H1 (cell line): ENCODE data around the gene C1orf115. TPM values are rescaled to one million over a fixed set of nuclear protein-coding genes. Genes with fewer than 3 reads are reported as not detected.

Source experiments
- CTCF ChIA-PET: fragments of 300-600 bp; sonication (Branson Sonifier 250); formaldehyde crosslinking; loops from one replicate; lab custom pipeline; 2021; ENCODE audit not compliant: partially characterized antibody; lab: Charles Lee
- POLR2A ChIA-PET: fragments of 300-600 bp; sonication (Branson Sonifier 250); formaldehyde crosslinking; loops from one replicate; lab custom pipeline; 2021; ENCODE audit warnings: inconsistent platforms; ENCODE audit not compliant: partially characterized antibody; lab: Charles Lee
- DNase-seq, 2 experiments: peaks; one replicate each; pipeline versions ENCODE4 v3.0.0 to v3.0.0-alpha.2; 2010 to 2022; ENCODE audit warnings: low spot score in 2 of 2, low read depth in 1 of 2, mixed read lengths in 1 of 2
- FAIRE-seq: peaks from 2 replicates; lab custom pipeline; 2011; peaks lifted over from hg19 to GRCh38; lab: Jason Lieb, UNC
- H2AFZ ChIP-seq: 2 replicates; pipeline ENCODE4 v1.8.1; 2012; ENCODE audit warnings: low read length, inconsistent platforms
- H2AK5ac ChIP-seq: 2 replicates; pipeline ENCODE4 v1.6.1; 2013; ENCODE audit warnings: low read depth, low read length
- H2BK120ac ChIP-seq: replicated peaks from 2 replicates; pipeline ENCODE3; 2013; ENCODE audit warnings: low read depth, low read length, inconsistent platforms
- H2BK12ac ChIP-seq: 2 replicates; pipeline ENCODE4 v1.6.1; 2013; ENCODE audit warnings: low read depth, low read length
- H2BK15ac ChIP-seq: 2 replicates; pipeline ENCODE4 v1.6.1; 2013; ENCODE audit warnings: low read length
- H2BK20ac ChIP-seq: 2 replicates; pipeline ENCODE4 v1.6.1; 2013; ENCODE audit warnings: low read length
- H2BK5ac ChIP-seq: 2 replicates; pipeline ENCODE4 v1.6.1; 2013; ENCODE audit warnings: low read depth, low read length
- H3K14ac ChIP-seq: 2 replicates; pipeline ENCODE4 v1.6.1; 2013; ENCODE audit warnings: inconsistent platforms; ENCODE audit not compliant: insufficient read length
- H3K18ac ChIP-seq: 2 replicates; pipeline ENCODE4 v1.6.1; 2013; ENCODE audit warnings: low read length; ENCODE audit errors: extremely low read depth
- H3K23ac ChIP-seq: 2 replicates; pipeline ENCODE4 v1.6.1; 2013; ENCODE audit warnings: inconsistent platforms; ENCODE audit not compliant: insufficient read length
- H3K23me2 ChIP-seq: 2 replicates; pipeline ENCODE4 v1.6.1; 2013; ENCODE audit warnings: low read depth, low read length
- H3K27ac ChIP-seq: 2 replicates; pipeline ENCODE4 v1.6.1; 2011; ENCODE audit warnings: low read depth, low read length, inconsistent platforms
- H3K27me3 ChIP-seq, 4 experiments: replicated peaks in 1 of 4; 1 replicate in 1 of 4; 2 replicates in 3 of 4; pipeline versions ENCODE4 v1.6.1 to v1.8.1; 2011 to 2013; ENCODE audit warnings: low read length in 3 of 4, mild to moderate bottlenecking in 3 of 4, inconsistent platforms in 2 of 4, mixed read lengths in 2 of 4, moderate library complexity in 1 of 4; ENCODE audit not compliant: control insufficient read depth in 3 of 4, insufficient read depth in 3 of 4; ENCODE audit errors: extremely low read depth in 1 of 4
- H3K36me3 ChIP-seq, 4 experiments: 2 replicates each; pipeline versions ENCODE4 v1.6.1 to v1.8.1; 2011 to 2013; ENCODE audit warnings: mild to moderate bottlenecking in 4 of 4, low read length in 3 of 4, moderate library complexity in 2 of 4, control low read depth in 1 of 4, inconsistent platforms in 1 of 4; ENCODE audit not compliant: insufficient read depth in 4 of 4, control insufficient read depth in 2 of 4
- H3K4ac ChIP-seq: replicated peaks from 2 replicates; pipeline ENCODE3; 2013; ENCODE audit warnings: low read length, low read depth, mixed read lengths, inconsistent platforms; ENCODE audit not compliant: insufficient read length
- H3K4me1 ChIP-seq, 4 experiments: replicated peaks in 1 of 4; 1 replicate in 1 of 4; 2 replicates in 3 of 4; pipeline versions ENCODE4 v1.6.1 to v1.8.1; 2011 to 2013; ENCODE audit warnings: low read length in 3 of 4, inconsistent platforms in 2 of 4, mixed read lengths in 1 of 4; ENCODE audit not compliant: insufficient read depth in 4 of 4, control insufficient read depth in 3 of 4
- H3K4me2 ChIP-seq, 2 experiments: 2 replicates each; pipeline versions ENCODE4 v1.6.1 to v1.8.1; 2011 to 2013; ENCODE audit warnings: low read depth in 2 of 2, low read length in 2 of 2, control low read depth in 1 of 2, inconsistent platforms in 1 of 2, mild to moderate bottlenecking in 1 of 2; ENCODE audit not compliant: insufficient read depth in 1 of 2
- H3K4me3 ChIP-seq, 4 experiments: fragments of 200-600, 300-600 bp in 1 of 4; sonication (generic), shearing (Covaris generic), sonication (Bioruptor Twin) in 1 of 4; 2 replicates each; pipeline versions ENCODE4 v1.5.1 to v1.8.1; 2011 to 2016; ENCODE audit warnings: low read length in 4 of 4, low read depth in 3 of 4, control low read depth in 2 of 4, inconsistent platforms in 2 of 4, mild to moderate bottlenecking in 2 of 4, mixed read lengths in 1 of 4, moderate library complexity in 1 of 4; ENCODE audit not compliant: insufficient read depth in 2 of 4; ENCODE audit errors: extremely low read depth in 1 of 4
- H3K56ac ChIP-seq: replicated peaks from 2 replicates; pipeline ENCODE3; 2013; ENCODE audit warnings: low read depth, mild to moderate bottlenecking, mixed read lengths, low read length, inconsistent platforms; ENCODE audit not compliant: insufficient read length
- H3K79me1 ChIP-seq: 2 replicates; pipeline ENCODE4 v1.6.1; 2013; ENCODE audit warnings: low read depth, low read length, control low read depth
- H3K79me2 ChIP-seq, 2 experiments: 2 replicates each; pipeline versions ENCODE4 v1.6.1 to v1.8.1; 2012 to 2013; ENCODE audit warnings: low read length in 2 of 2, mild to moderate bottlenecking in 2 of 2, inconsistent platforms in 1 of 2; ENCODE audit not compliant: insufficient read depth in 2 of 2, control insufficient read depth in 1 of 2
- H3K9ac ChIP-seq, 4 experiments: replicated peaks in 1 of 4; 1 replicate in 1 of 4; 2 replicates in 3 of 4; pipeline versions ENCODE4 v1.6.1 to v1.8.1; 2011 to 2013; ENCODE audit warnings: low read depth in 3 of 4, low read length in 3 of 4, control low read depth in 2 of 4, mild to moderate bottlenecking in 2 of 4, moderate library complexity in 2 of 4, inconsistent platforms in 1 of 4; ENCODE audit errors: extremely low read depth in 1 of 4
- H3K9me3 ChIP-seq, 2 experiments: 2 replicates each; pipeline versions ENCODE4 v1.6.1 to v1.8.1; 2012 to 2013; ENCODE audit warnings: mild to moderate bottlenecking in 2 of 2, moderate library complexity in 2 of 2, control low read depth in 1 of 2, inconsistent platforms in 1 of 2, low read depth in 1 of 2, low read length in 1 of 2, mixed read lengths in 1 of 2; ENCODE audit not compliant: insufficient read depth in 2 of 2
- H4K20me1 ChIP-seq, 2 experiments: replicated peaks in 1 of 2; 2 replicates each; pipeline versions ENCODE3 to v1.8.1; 2011 to 2013; ENCODE audit warnings: inconsistent platforms in 2 of 2, low read length in 2 of 2, mild to moderate bottlenecking in 1 of 2; ENCODE audit not compliant: insufficient read depth in 2 of 2, control insufficient read depth in 1 of 2
- H4K5ac ChIP-seq: 2 replicates; pipeline ENCODE4 v1.6.1; 2013; ENCODE audit warnings: low read length, low read depth, mixed read lengths, inconsistent platforms; ENCODE audit not compliant: insufficient read length
- H4K8ac ChIP-seq: 2 replicates; pipeline ENCODE4 v1.8.0; 2013; ENCODE audit warnings: mild to moderate bottlenecking, moderate library complexity, low read length, inconsistent platforms; ENCODE audit not compliant: insufficient read depth; ENCODE audit errors: extremely low read depth
- H4K91ac ChIP-seq: replicated peaks from 2 replicates; pipeline ENCODE3; 2013; ENCODE audit warnings: low read length, mixed read lengths, inconsistent platforms; ENCODE audit not compliant: insufficient read length
- SRF ChIP-seq: IDR thresholded peaks from 2 replicates; pipeline ENCODE4 v1.6.1; 2011; ENCODE audit warnings: mild to moderate bottlenecking, low read depth, low read length, moderate library complexity
- WGBS, 2 experiments: shearing (Covaris generic) in 1 of 2; methylation state at CpG; one replicate each; pipeline versions ENCODE4 v1.1.6 to v1.1.7; 2013 to 2015; ENCODE audit warnings: low lambda C conversion rate in 2 of 2, mixed read lengths in 2 of 2, inconsistent platforms in 1 of 2, low coverage in 1 of 2, missing lambda C conversion rate in 1 of 2; ENCODE audit not compliant: insufficient replicate concordance in 2 of 2, insufficient coverage in 1 of 2, insufficient read length in 1 of 2; ENCODE audit errors: extremely low coverage in 1 of 2, missing lambda C conversion rate in 1 of 2; 5-methylcytosine and 5-hydroxymethylcytosine counted together
- polyA plus RNA-seq, 7 experiments: library from polyadenylated mRNA; depleted of rRNA in 3 of 7; stranded (reverse) in 5 of 7; unstranded in 2 of 7; fragments of >200 nt in 5 of 7; fragments of 200-250 nt in 2 of 7; gene quantifications; 1 replicate in 5 of 7; 2 replicates in 1 of 7; 4 replicates in 1 of 7; pipeline versions ENCODE4 v1.2.1 to v1.2.3, GENCODE V29; 2011 to 2013; ENCODE audit warnings: missing spikeins in 2 of 7, mixed read lengths in 2 of 7
- total RNA-seq: library from RNA; stranded (reverse); fragmentation: NEBNext Ultra II Directional; extraction: Animal tissue kit (Norgen Biotek cat#: 25700); gene quantifications from 2 replicates; pipeline ENCODE4 v1.2.1, GENCODE V29; 2021

Gene C1orf115
- total and polyA plus RNA-seq, 2 of the 8 experiments (the other 6 are each of a cell fraction or from before 2014, with no cell fraction given), result 3.5 to 5.6 TPM

DNA sequence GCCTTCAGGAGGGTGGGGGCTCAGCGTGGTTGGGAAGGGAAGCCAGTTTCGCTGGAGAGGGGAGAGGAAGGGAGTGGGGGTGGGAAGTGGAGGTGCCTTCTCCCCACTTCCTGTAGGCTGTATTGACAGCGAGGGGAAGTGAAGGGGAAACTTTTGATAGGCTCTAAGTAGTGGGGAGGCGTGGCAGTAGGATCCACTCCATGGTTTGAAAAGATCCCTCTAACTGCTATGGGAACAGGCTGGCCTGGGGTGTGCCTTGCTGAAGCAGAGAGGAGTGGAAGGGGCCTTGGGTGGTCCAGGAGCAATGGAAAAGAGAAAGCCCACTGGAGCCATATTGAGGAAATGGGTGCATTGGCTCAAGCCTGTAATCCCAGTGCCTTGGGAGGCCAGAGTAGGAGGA lies 20.2 kb downstream of the C1orf115 start:
- Histone ChIP-seq H3K27me3 (no peaks in the 10 kb centered on the region), H2BK15ac (no peak overlapping the region), H3K79me2 (no peaks in the 10 kb centered on the region), H3K18ac (no peak overlapping the region), H4K5ac (no peak overlapping the region), H3K23ac (no peak overlapping the region), H3K23me2 (no peaks in the 10 kb centered on the region), H2AK5ac (no peak overlapping the region), H2BK5ac (no peak overlapping the region), H3K79me1 (no peaks in the 10 kb centered on the region), H2BK120ac (no peak overlapping the region), H4K20me1 (no peaks in the 10 kb centered on the region), H2BK12ac (no peak overlapping the region; the same call in 1 of the 2 replicates), H4K91ac (no peak overlapping the region), H3K4me1 (peaks cover 0 to 3% (median 1%) of the 10 kb centered on the region in 4 experiments; a peak in 2 of 7 replicates), H3K9me3 (peaks cover 2 to 5% of the 10 kb centered on the region in 2 experiments; a peak in 1 of 4 replicates), H3K9ac (no peak overlapping the region), H4K8ac (no peak overlapping the region), H2AFZ (no peak overlapping the region), H3K4ac (no peak overlapping the region), H3K4me2 (no peak overlapping the region), H3K14ac (no peak overlapping the region), H3K4me3 (no peak overlapping the region), H3K27ac (no peak overlapping the region), H3K56ac (no peak overlapping the region), H3K36me3 (no peaks in the 10 kb centered on the region; a peak in 1 of 8 replicates), H2BK20ac (no peak overlapping the region)
- no peak for FAIRE-seq
- TF ChIP-seq SRF, result no peak
- POLR2A ChIA-PET, result interaction anchor here (0.8 to 1.1 kb wide), 2 partner anchors 31 to 77 kb away, joined by 3 read pairs; no protein-coding TSS in a partner anchor
- 67% methylated on average over 4 of the region's 4 CpGs; no CpG with 5 or more reads in 1 of the 2 experiments for WGBS, 2 experiments
- CTCF ChIA-PET, result interaction anchor here (0.6 to 1.8 kb wide), 9 partner anchors 11 to 566 kb away, joined by 3 to 8 read pairs (median 3); no protein-coding TSS in a partner anchor
- DNase-seq, result no peak
